ENCODE measurements around the gene USO1. TPM values are rescaled to one million over a fixed set of nuclear protein-coding genes. Genes with fewer than 3 reads are reported as not detected.
A peak's percentile ranks its signal among the peaks of the same experiment; 100 is the strongest.
"Not testable (repeated sequence)": the region's sequence is repeated elsewhere in the genome, so short reads cannot be mapped to it uniquely, and the experiment has no call there.

Gene USO1
- total and polyA plus RNA-seq, 4 donors: 39.0 to 84.2 (median 61.8) TPM

- Histone ChIP-seq H3K4me3 (ENCODE audit: low read depth, low read length) (peak overlapping the region; percentile 99), H3K4me1 (ENCODE audit: control insufficient read depth, insufficient read depth, low read length) (peaks cover 9% of the 10 kb centered on the region), H3K27me3 (ENCODE audit: control insufficient read depth, insufficient read depth, low read length) (no peaks in the 10 kb centered on the region), H3K27ac (ENCODE audit: low read depth, low read length) (peak overlapping the region; percentile 99), H3K9me3 (ENCODE audit: control insufficient read depth, insufficient read depth, low read length) (no peaks in the 10 kb centered on the region), H3K36me3 (ENCODE audit: control insufficient read depth, insufficient read depth, low read length) (peaks cover 8% of the 10 kb centered on the region)
- 0% methylated on average over 2 of the region's 6 CpGs for WGBS (ENCODE audit: insufficient coverage)
- DNase-seq (ENCODE audit: low read depth in 4 of 6, low spot score in 6 of 6): peak in 4 of 6 donors; percentile 17 to 66 (median 30)
Observed at GRCh38 chr4:75723163-75724065, 963 bp upstream of the USO1 start.

- under 1% methylated on average over 39 of the region's 50 CpGs for WGBS (ENCODE audit: insufficient coverage)
- Histone ChIP-seq H3K27me3 (ENCODE audit: control insufficient read depth, insufficient read depth, low read length) (no peaks in the 10 kb centered on the region), H3K9me3 (ENCODE audit: control insufficient read depth, insufficient read depth, low read length) (no peaks in the 10 kb centered on the region), H3K36me3 (ENCODE audit: control insufficient read depth, insufficient read depth, low read length) (peaks cover 5% of the 10 kb centered on the region), H3K4me1 (ENCODE audit: control insufficient read depth, insufficient read depth, low read length) (peaks cover 9% of the 10 kb centered on the region), H3K4me3 (ENCODE audit: low read depth, low read length) (peak overlapping the region; percentile 99), H3K27ac (ENCODE audit: low read depth, low read length) (peak overlapping the region; percentile 99)
- peak in 4 of 6 donors; percentile 29 to 79 (median 69) for DNase-seq (ENCODE audit: low read depth in 4 of 6, low spot score in 6 of 6)
Observed at GRCh38 chr4:75724867-75725724, 719 bp downstream of the USO1 start.

- DNase-seq (ENCODE audit: low read depth in 4 of 6, low spot score in 6 of 6); H3K27ac ChIP-seq (ENCODE audit: low read depth, low read length); H3K9me3 ChIP-seq (ENCODE audit: control insufficient read depth, insufficient read depth, low read length); H3K4me1 ChIP-seq (ENCODE audit: control insufficient read depth, insufficient read depth, low read length); H3K36me3 ChIP-seq (ENCODE audit: control insufficient read depth, insufficient read depth, low read length); H3K27me3 ChIP-seq (ENCODE audit: control insufficient read depth, insufficient read depth, low read length): not testable (repeated sequence)
- peak overlapping the region; percentile 99 for H3K4me3 ChIP-seq (ENCODE audit: low read depth, low read length)
- WGBS (ENCODE audit: insufficient coverage): 48% methylated on average over 9 of the region's 20 CpGs
Observed at GRCh38 chr4:75725942-75726538, 1.7 kb downstream of the USO1 start.

GRCh38 chr4:75726577-75726976 lies 2.2 kb downstream of the USO1 start:
- no CpG with 5 or more reads among the region's 3 CpGs for WGBS (ENCODE audit: insufficient coverage)
- Histone ChIP-seq H3K36me3 (ENCODE audit: control insufficient read depth, insufficient read depth, low read length) (peaks cover 4% of the 10 kb centered on the region), H3K4me3 (ENCODE audit: low read depth, low read length) (no peak overlapping the region), H3K4me1 (ENCODE audit: control insufficient read depth, insufficient read depth, low read length) (peaks cover 9% of the 10 kb centered on the region), H3K27me3 (ENCODE audit: control insufficient read depth, insufficient read depth, low read length) (no peaks in the 10 kb centered on the region), H3K27ac (ENCODE audit: low read depth, low read length) (no peak overlapping the region), H3K9me3 (ENCODE audit: control insufficient read depth, insufficient read depth, low read length) (no peaks in the 10 kb centered on the region)
- no peak for DNase-seq (ENCODE audit: low read depth in 4 of 6, low spot score in 6 of 6)

GRCh38 chr4:75727073-75727472 lies 2.7 kb downstream of the USO1 start:
- no CpG with 5 or more reads among the region's 1 CpG for WGBS (ENCODE audit: insufficient coverage)
- Histone ChIP-seq H3K27ac (ENCODE audit: low read depth, low read length) (no peak overlapping the region), H3K4me1 (ENCODE audit: control insufficient read depth, insufficient read depth, low read length) (peaks cover 9% of the 10 kb centered on the region), H3K9me3 (ENCODE audit: control insufficient read depth, insufficient read depth, low read length) (no peaks in the 10 kb centered on the region), H3K4me3 (ENCODE audit: low read depth, low read length) (no peak overlapping the region), H3K36me3 (ENCODE audit: control insufficient read depth, insufficient read depth, low read length) (peaks cover 4% of the 10 kb centered on the region), H3K27me3 (ENCODE audit: control insufficient read depth, insufficient read depth, low read length) (no peaks in the 10 kb centered on the region)
- DNase-seq (ENCODE audit: low read depth in 4 of 6, low spot score in 6 of 6): no peak

GRCh38 chr4:75729836-75730235 lies 5.5 kb downstream of the USO1 start:
- no peak for DNase-seq (ENCODE audit: low read depth in 4 of 6, low spot score in 6 of 6)
- H3K27me3 ChIP-seq (ENCODE audit: control insufficient read depth, insufficient read depth, low read length): no peaks in the 10 kb centered on the region
- H3K4me1 ChIP-seq (ENCODE audit: control insufficient read depth, insufficient read depth, low read length): peaks cover 9% of the 10 kb centered on the region
- H3K9me3 ChIP-seq (ENCODE audit: control insufficient read depth, insufficient read depth, low read length): peaks cover 2% of the 10 kb centered on the region
- H3K27ac ChIP-seq (ENCODE audit: low read depth, low read length): no peak overlapping the region
- peaks cover 3% of the 10 kb centered on the region for H3K36me3 ChIP-seq (ENCODE audit: control insufficient read depth, insufficient read depth, low read length)
- no peak overlapping the region for H3K4me3 ChIP-seq (ENCODE audit: low read depth, low read length)
- WGBS (ENCODE audit: insufficient coverage): no CpG with 5 or more reads among the region's 3 CpGs

GRCh38 chr4:75733369-75733768 lies 9.0 kb downstream of the USO1 start:
- no peaks in the 10 kb centered on the region for H3K4me1 ChIP-seq (ENCODE audit: control insufficient read depth, insufficient read depth, low read length)
- H3K36me3 ChIP-seq (ENCODE audit: control insufficient read depth, insufficient read depth, low read length): peaks cover 3% of the 10 kb centered on the region
- H3K27ac ChIP-seq (ENCODE audit: low read depth, low read length): no peak overlapping the region
- H3K27me3 ChIP-seq (ENCODE audit: control insufficient read depth, insufficient read depth, low read length): no peaks in the 10 kb centered on the region
- no peak for DNase-seq (ENCODE audit: low read depth in 4 of 6, low spot score in 6 of 6)
- peaks cover 2% of the 10 kb centered on the region for H3K9me3 ChIP-seq (ENCODE audit: control insufficient read depth, insufficient read depth, low read length)
- no peak overlapping the region for H3K4me3 ChIP-seq (ENCODE audit: low read depth, low read length)

- Histone ChIP-seq H3K27me3 (ENCODE audit: control insufficient read depth, insufficient read depth, low read length) (no peaks in the 10 kb centered on the region), H3K27ac (ENCODE audit: low read depth, low read length) (no peak overlapping the region), H3K4me1 (ENCODE audit: control insufficient read depth, insufficient read depth, low read length) (no peaks in the 10 kb centered on the region), H3K4me3 (ENCODE audit: low read depth, low read length) (no peak overlapping the region), H3K9me3 (ENCODE audit: control insufficient read depth, insufficient read depth, low read length) (peaks cover 2% of the 10 kb centered on the region), H3K36me3 (ENCODE audit: control insufficient read depth, insufficient read depth, low read length) (peaks cover 3% of the 10 kb centered on the region)
- no peak for DNase-seq (ENCODE audit: low read depth in 4 of 6, low spot score in 6 of 6)
- 100% methylated on average over 1 of the region's 2 CpGs for WGBS (ENCODE audit: insufficient coverage)
Observed at GRCh38 chr4:75735525-75735924, 11.1 kb downstream of the USO1 start.

- no peak overlapping the region for H3K27ac ChIP-seq (ENCODE audit: low read depth, low read length)
- no peak for DNase-seq (ENCODE audit: low read depth in 4 of 6, low spot score in 6 of 6)
- H3K4me1 ChIP-seq (ENCODE audit: control insufficient read depth, insufficient read depth, low read length): no peaks in the 10 kb centered on the region
- no peaks in the 10 kb centered on the region for H3K27me3 ChIP-seq (ENCODE audit: control insufficient read depth, insufficient read depth, low read length)
- H3K36me3 ChIP-seq (ENCODE audit: control insufficient read depth, insufficient read depth, low read length): peaks cover 3% of the 10 kb centered on the region
- peaks cover 2% of the 10 kb centered on the region for H3K9me3 ChIP-seq (ENCODE audit: control insufficient read depth, insufficient read depth, low read length)
- WGBS (ENCODE audit: insufficient coverage): no CpG with 5 or more reads among the region's 2 CpGs
- no peak overlapping the region for H3K4me3 ChIP-seq (ENCODE audit: low read depth, low read length)
Observed at GRCh38 chr4:75736862-75737261, 12.5 kb downstream of the USO1 start.

All from spinal cord (tissue), 10 donors.